GM20431 (cell line): ENCODE data around the gene SYT2.
"Not testable (repeated sequence)": the region's sequence is repeated elsewhere in the genome, so short reads cannot be mapped to it uniquely, and the experiment has no call there.

Experiments used
- in situ Hi-C: fragments of 300-500 bp; cut with MseI, MboI; formaldehyde crosslinking; loops from one replicate; pipeline ENCODE4 v1.15.0; 2020; ENCODE audit warnings: low sequenced_read_pairs; ENCODE audit not compliant: unreplicated experiment

The SYT2 gene

GRCh38 chr1:202648605-202649226 lies 61.5 kb downstream of the SYT2 start:
- in situ Hi-C loops: no loop called here

- in situ Hi-C loops: no loop called here
Observed at GRCh38 chr1:202645097-202645476, 65.2 kb downstream of the SYT2 start.

GRCh38 chr1:202644219-202645096 lies 65.8 kb downstream of the SYT2 start:
- in situ Hi-C loops: no loop called here

GRCh38 chr1:202643397-202644218 lies 66.6 kb downstream of the SYT2 start:
- in situ Hi-C loops: no loop called here

- in situ Hi-C loops: no loop called here
Observed at GRCh38 chr1:202642619-202643291, 67.5 kb downstream of the SYT2 start.

GRCh38 chr1:202642212-202642611 lies 68.0 kb downstream of the SYT2 start:
- in situ Hi-C loops: no loop called here

- in situ Hi-C loops: no loop called here
Observed at GRCh38 chr1:202639500-202639899, 70.8 kb downstream of the SYT2 start.

- in situ Hi-C loops: not testable (repeated sequence)
Observed at GRCh38 chr1:202638701-202639305, 71.5 kb downstream of the SYT2 start.

GRCh38 chr1:202638019-202638700 lies 72.1 kb downstream of the SYT2 start:
- in situ Hi-C loops: no loop called here

- in situ Hi-C loops: not testable (repeated sequence)
Observed at GRCh38 chr1:202637321-202638018, 72.8 kb downstream of the SYT2 start.

- in situ Hi-C loops: not testable (repeated sequence)
Observed at GRCh38 chr1:202636171-202636570, 74.1 kb downstream of the SYT2 start.

- in situ Hi-C loops: no loop called here
Observed at GRCh38 chr1:202632241-202632640, 78.0 kb downstream of the SYT2 start.

- in situ Hi-C loops: no loop called here
Observed at GRCh38 chr1:202631076-202631923, 79.0 kb downstream of the SYT2 start.

- in situ Hi-C loops: no loop called here
Observed at GRCh38 chr1:202630541-202630940, 79.7 kb downstream of the SYT2 start.

- in situ Hi-C loops: not testable (repeated sequence)
Observed at GRCh38 chr1:202630096-202630495, 80.2 kb downstream of the SYT2 start.

- in situ Hi-C loops: not testable (repeated sequence)
Observed at GRCh38 chr1:202629257-202629811, 80.9 kb downstream of the SYT2 start.

- in situ Hi-C loops: no loop called here
Observed at GRCh38 chr1:202628646-202629215, 81.5 kb downstream of the SYT2 start.
